ENCODE measurements around the gene SELENOK.

Gene SELENOK

DNA sequence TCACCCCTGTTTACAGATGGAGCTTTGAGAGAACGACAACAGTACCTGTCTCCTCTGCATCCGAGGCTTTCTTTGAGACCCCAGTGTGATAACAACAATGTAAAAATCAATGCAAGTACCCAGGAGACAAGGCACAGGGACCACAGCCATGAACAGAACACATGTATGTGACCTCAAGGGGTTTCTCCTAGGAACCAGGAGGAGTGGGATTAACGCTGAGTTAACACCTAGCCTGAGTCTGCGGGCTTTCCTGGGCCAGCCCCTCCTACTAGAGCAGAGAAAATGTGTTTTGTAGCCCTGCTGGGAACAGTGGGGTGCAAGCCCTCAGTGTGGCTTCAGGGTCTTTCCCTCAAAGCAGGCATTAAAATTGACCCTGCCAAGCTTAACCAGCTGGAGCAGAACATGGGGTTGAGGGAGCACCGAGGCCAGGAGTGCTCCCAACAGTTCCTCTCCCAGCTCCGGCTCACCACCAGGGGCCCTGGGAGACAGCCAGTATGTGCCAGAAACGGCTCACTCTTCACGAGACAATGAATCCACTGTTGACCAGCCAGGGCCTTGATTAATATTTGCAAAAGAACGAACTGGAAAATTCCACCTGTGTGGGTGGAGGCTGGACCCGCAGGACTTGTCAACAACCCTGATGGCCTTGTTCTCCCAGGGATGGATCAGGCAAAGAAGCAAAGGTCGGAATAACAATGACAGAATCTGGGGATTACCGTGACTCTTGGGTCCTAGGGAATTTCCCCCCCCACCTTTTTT, 49.0 kb downstream of the SELENOK start:
- no peak for DNase-seq

GRCh38 chr3:53841296-53841695, 50.4 kb downstream of the SELENOK start:
- no peak for DNase-seq

- DNase-seq = no peak
These were observed 54.3 kb downstream of the SELENOK start for GRCh38 chr3:53837331-53837730.

DNA sequence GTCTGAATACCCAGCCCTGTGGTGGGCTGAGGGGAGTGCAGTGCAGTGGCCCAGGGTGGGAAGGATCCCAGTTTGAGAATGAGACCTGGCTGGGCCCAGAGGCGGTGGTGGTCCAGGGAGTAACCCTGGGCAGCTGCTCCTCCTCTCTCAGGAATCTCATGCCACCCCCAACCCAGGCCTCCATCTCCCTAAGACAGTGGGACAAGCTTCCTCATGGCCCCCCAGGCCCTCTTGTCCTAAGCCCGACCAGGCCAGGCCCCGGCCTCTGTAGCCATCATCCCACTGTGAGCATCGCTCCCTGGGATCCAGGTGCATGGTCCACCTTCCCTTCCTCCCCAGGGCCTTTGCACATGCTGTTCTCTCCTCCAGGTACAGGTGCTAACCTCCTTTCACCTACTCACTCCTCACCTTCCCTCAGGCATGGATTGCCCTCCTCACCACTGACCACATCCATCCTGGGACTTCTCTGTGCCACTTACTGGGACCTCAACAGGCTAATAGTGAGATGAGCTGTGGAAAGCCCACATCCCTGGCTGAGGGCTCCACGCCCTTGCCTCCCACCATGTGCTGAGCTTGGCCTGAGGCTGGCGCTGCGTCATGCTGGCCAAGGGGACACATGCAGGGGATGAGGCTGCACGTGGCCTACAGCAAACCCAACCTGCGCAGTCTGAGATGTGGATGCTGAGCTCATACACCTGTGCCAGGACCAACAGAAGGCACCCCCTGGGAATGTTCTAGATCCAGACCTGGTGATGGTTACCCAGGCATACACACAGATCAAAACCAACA, 55.4 kb downstream of the SELENOK start:
- DNase-seq = no peak

GRCh38 chr3:53835257-53835656, 56.4 kb downstream of the SELENOK start:
- DNase-seq = no peak

GRCh38 chr3:53834429-53835095, 57.1 kb downstream of the SELENOK start:
- DNase-seq = no peak

Measured in fibroblast of skin of back (primary cell).